ENCODE measurements around the gene FBXO21.
"Not testable (repeated sequence)": the region's sequence is repeated elsewhere in the genome, so short reads cannot be mapped to it uniquely, and the experiment has no call there.

- not testable (repeated sequence) for TF ChIP-seq CTCF (IDR thresholded peaks at IDR 0.05); EZH2 (IDR thresholded peaks at IDR 0.05; ENCODE audit: borderline replicate concordance, insufficient read depth, low read depth, low read length, poor library complexity, severe bottlenecking)
These were observed 2.3 kb upstream of the FBXO21 start for GRCh38 chr12:117192581-117192980.
